Panc1 (cell line): Measurements from ENCODE around the gene LRMDA.

Experiments
- POLR2AphosphoS5 ChIP-seq: IDR thresholded peaks from 2 replicates; pipeline ENCODE4 v1.6.1; 2012; ENCODE audit warnings: mild to moderate bottlenecking, low read depth, low read length, moderate library complexity
- TF ChIP-seq, protein P1 (sequence below): fragments of 450-650 bp; IDR thresholded peaks from 2 replicates; pipeline ENCODE4 v1.5.1; 2017; ENCODE audit warnings: mild to moderate bottlenecking

DNA sequence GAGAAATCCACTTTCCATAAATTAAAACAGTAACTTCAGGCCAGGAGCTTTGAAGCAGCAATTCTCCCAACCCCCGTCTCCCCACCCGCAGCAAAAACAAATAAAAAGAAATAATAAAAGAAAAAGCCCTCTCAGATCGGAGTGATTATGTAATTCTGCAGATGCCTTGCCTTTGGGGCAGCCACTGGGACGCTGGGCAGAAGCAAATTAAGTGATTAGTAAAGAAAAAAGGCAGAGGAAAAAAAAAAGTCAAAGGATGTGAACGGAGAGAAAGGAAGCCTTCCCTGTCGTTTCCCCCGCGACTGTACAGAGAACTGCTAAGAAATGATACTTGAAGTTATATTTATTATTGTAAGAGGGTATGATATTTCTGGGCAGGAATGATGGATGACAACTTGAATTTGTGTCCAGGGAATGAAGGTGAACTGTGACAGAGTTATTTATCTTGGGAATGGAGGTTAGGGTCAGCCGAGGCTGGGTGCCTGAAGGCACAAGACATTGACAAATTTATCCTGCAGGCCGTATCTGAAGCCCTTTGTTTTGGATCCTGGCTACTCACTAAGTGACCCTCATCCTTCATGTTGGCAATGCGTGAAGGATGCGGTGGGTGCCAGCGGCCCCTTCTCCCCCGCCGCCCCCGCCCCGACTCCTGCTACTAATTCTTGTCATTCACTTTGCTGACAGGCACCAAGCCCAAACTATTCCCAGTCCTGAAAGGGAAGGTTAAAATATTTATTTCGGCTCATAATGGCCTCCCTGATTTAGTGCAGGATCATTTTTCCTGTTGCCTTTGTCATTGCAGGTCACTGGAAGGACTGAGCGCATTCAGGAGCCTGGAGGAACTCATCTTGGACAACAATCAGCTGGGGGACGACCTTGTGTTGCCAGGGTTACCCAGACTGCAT, 604.0 kb downstream of the LRMDA start:
- TF ChIP-seq, protein P1, sequence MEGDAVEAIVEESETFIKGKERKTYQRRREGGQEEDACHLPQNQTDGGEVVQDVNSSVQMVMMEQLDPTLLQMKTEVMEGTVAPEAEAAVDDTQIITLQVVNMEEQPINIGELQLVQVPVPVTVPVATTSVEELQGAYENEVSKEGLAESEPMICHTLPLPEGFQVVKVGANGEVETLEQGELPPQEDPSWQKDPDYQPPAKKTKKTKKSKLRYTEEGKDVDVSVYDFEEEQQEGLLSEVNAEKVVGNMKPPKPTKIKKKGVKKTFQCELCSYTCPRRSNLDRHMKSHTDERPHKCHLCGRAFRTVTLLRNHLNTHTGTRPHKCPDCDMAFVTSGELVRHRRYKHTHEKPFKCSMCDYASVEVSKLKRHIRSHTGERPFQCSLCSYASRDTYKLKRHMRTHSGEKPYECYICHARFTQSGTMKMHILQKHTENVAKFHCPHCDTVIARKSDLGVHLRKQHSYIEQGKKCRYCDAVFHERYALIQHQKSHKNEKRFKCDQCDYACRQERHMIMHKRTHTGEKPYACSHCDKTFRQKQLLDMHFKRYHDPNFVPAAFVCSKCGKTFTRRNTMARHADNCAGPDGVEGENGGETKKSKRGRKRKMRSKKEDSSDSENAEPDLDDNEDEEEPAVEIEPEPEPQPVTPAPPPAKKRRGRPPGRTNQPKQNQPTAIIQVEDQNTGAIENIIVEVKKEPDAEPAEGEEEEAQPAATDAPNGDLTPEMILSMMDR, result no peak
- TF ChIP-seq POLR2AphosphoS5, result no peak
